H1 (cell line): ENCODE results near the gene RPL41. TPM values are rescaled to one million over a fixed set of nuclear protein-coding genes. Genes with fewer than 3 reads are reported as not detected.

Source experiments
- CBX8 ChIP-seq: fragments of 300-800, 300-1000 bp; sonication (generic); IDR thresholded peaks from 2 replicates; pipeline ENCODE4 v1.7.1; 2016; ENCODE audit warnings: low read depth, low read length, borderline replicate concordance
- CTCF ChIP-seq, 3 experiments: IDR thresholded peaks; 1 replicate in 2 of 3; 2 replicates in 1 of 3; pipeline versions ENCODE4 v1.5.1 to v1.6.1; 2011; ENCODE audit warnings: low read length in 3 of 3, mild to moderate bottlenecking in 3 of 3, inconsistent platforms in 2 of 3, low read depth in 1 of 3, moderate library complexity in 1 of 3; ENCODE audit not compliant: insufficient read depth in 1 of 3; ENCODE audit errors: control extremely low read depth in 1 of 3
- E2F6 ChIP-seq: IDR thresholded peaks from 2 replicates; pipeline ENCODE4 v1.6.1; 2012; ENCODE audit warnings: inconsistent platforms
- JUND ChIP-seq: IDR thresholded peaks from 2 replicates; pipeline ENCODE4 v1.6.1; 2011; ENCODE audit warnings: mild to moderate bottlenecking, improper control_type of control experiment, low read length
- POU5F1 ChIP-seq: IDR thresholded peaks from 2 replicates; pipeline ENCODE4 v1.6.1; 2011; ENCODE audit warnings: low read depth, mild to moderate bottlenecking, low read length, moderate library complexity
- RFX5 ChIP-seq: IDR thresholded peaks from 2 replicates; pipeline ENCODE4 v1.6.1; 2011; ENCODE audit warnings: low read depth, low read length, improper control_type of control experiment, borderline replicate concordance
- RNF2 ChIP-seq: fragments of 200-900, 300-1000 bp; sonication (generic); IDR thresholded peaks from 2 replicates; pipeline ENCODE4 v1.7.1; 2016; ENCODE audit warnings: borderline replicate concordance, low read depth, mild to moderate bottlenecking, antibody characterized with exemption, low read length; ENCODE audit not compliant: poor library complexity, severe bottlenecking; ENCODE audit errors: missing control alignments
- SIN3A ChIP-seq, 2 experiments: IDR thresholded peaks in 1 of 2; conservative IDR thresholded peaks in 1 of 2; 2 replicates each; pipeline ENCODE4 v1.6.1; 2011 to 2012; ENCODE audit warnings: low read length in 2 of 2, improper control_type of control experiment in 1 of 2, low read depth in 1 of 2, mild to moderate bottlenecking in 1 of 2
- SUZ12 ChIP-seq: fragments of 200-600 bp; sonication (generic); IDR thresholded peaks from 2 replicates; pipeline ENCODE4 v1.6.1; 2012; ENCODE audit warnings: mild to moderate bottlenecking, inconsistent platforms, low read length, moderate library complexity, mixed read lengths
- TAF1 ChIP-seq: IDR thresholded peaks from 2 replicates; pipeline ENCODE4 v1.6.1; 2011; ENCODE audit warnings: mild to moderate bottlenecking, low read depth, low read length
- polyA plus RNA-seq, 7 experiments: library from polyadenylated mRNA; depleted of rRNA in 3 of 7; stranded (reverse) in 5 of 7; unstranded in 2 of 7; fragments of >200 nt in 5 of 7; fragments of 200-250 nt in 2 of 7; gene quantifications; 1 replicate in 5 of 7; 2 replicates in 1 of 7; 4 replicates in 1 of 7; pipeline versions ENCODE4 v1.2.1 to v1.2.3, GENCODE V29; 2011 to 2013; ENCODE audit warnings: missing spikeins in 2 of 7, mixed read lengths in 2 of 7
- total RNA-seq: library from RNA; stranded (reverse); fragmentation: NEBNext Ultra II Directional; extraction: Animal tissue kit (Norgen Biotek cat#: 25700); gene quantifications from 2 replicates; pipeline ENCODE4 v1.2.1, GENCODE V29; 2021

RPL41 gene
- total and polyA plus RNA-seq, 2 of the 8 experiments (the other 6 are each of a cell fraction or from before 2014, with no cell fraction given) = 4,440 to 16,488 TPM

GRCh38 chr12:56158926-56159461 lies 42.6 kb downstream of the RPL41 start (continued):
- TF ChIP-seq E2F6 = no peak
- no peak for TF ChIP-seq CTCF (IDR thresholded peaks at IDR 0.05; ENCODE audit: control extremely low read depth in 1 of 3, insufficient read depth in 1 of 3, low read depth in 1 of 3, low read length in 3 of 3)
- TF ChIP-seq RFX5 = no peak
- TF ChIP-seq TAF1 = peak; percentile 73
- TF ChIP-seq CBX8 = no peak
- TF ChIP-seq JUND = no peak
- TF ChIP-seq SIN3A (conservative IDR thresholded peaks at IDR 0.05 in 1 of 2, IDR thresholded peaks at IDR 0.05 in 1 of 2; ENCODE audit: low read depth in 1 of 2, low read length in 2 of 2) = peak in 1 of 2 experiments; percentile 60; a peak in 1 of 4 replicates
- TF ChIP-seq RNF2 = no peak
- TF ChIP-seq SUZ12 = no peak
- TF ChIP-seq POU5F1 = no peak
